HG03159 (cell line): ENCODE measurements around the gene PSMD14.

Experiments
- ATAC-seq: cut with Tn5 transposase; IDR thresholded peaks from one replicate; pipeline ENCODE4 v1.9.1; 2021; ENCODE audit warnings: mild to moderate bottlenecking, moderate library complexity; ENCODE audit not compliant: unreplicated experiment

PSMD14 gene

GRCh38 chr2:161418275-161418714 lies 110.1 kb downstream of the PSMD14 start:
- no peak for ATAC-seq

- ATAC-seq, result no peak
Measured at GRCh38 chr2:161418715-161419637, 110.8 kb downstream of the PSMD14 start.

DNA sequence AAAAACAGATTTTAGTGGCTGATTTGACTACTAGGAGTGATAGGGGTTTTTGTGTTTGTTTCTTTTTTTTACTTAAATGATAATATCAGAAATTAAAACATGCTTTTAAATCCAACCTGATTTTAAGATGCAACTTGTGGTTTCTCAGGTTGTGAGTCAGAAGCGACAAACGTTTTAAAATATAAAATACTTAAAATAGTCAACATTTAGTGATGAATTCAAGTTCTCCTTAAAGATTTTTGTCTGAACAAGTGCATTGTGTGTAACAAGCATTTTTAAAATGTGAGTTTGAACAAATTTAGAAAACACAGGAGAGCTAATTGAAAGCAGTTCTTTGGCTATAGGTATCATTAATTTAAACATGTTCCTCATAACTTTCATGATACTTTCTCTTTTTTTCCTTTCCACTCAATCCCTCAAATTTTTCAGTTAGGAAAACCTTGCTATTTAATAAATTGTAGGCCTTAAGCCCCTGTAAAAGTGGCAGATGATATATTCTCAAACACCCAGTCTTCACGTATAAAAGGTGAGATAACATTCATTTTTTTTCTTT lies 111.5 kb downstream of the PSMD14 start:
- ATAC-seq, result no peak

GRCh38 chr2:161420406-161421074 lies 112.3 kb downstream of the PSMD14 start:
- no peak for ATAC-seq

- ATAC-seq, result no peak
Measured at GRCh38 chr2:161421686-161422085, 113.5 kb downstream of the PSMD14 start.

DNA sequence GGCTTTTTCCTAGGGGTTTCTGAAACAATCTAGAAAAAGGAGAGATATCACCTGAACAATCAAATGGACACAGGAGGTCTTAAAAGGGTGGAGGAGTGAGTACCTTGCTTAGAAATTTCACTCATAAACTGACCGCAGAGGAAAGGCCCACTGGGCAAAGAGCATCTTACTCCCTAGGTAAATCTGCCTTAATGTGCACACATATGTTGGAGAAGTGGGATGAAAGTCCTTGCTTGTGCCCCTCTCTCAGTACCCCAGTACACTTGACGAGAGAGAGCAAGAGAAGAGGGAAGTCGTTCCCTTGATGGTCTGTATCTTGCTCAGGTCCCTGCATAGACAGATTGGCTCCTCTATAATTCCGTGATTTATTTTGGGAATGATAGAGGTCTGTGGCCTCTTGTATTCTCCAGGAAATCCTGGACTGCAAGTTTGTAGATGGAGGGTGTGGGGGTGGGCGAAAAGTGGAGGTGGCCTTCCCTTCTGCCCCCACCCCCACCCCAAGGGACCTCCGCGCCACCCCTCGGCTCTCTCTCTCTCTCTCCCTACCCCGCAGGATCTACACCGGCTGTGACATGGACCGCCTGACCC lies 114.7 kb downstream of the PSMD14 start:
- ATAC-seq, result no peak

DNA sequence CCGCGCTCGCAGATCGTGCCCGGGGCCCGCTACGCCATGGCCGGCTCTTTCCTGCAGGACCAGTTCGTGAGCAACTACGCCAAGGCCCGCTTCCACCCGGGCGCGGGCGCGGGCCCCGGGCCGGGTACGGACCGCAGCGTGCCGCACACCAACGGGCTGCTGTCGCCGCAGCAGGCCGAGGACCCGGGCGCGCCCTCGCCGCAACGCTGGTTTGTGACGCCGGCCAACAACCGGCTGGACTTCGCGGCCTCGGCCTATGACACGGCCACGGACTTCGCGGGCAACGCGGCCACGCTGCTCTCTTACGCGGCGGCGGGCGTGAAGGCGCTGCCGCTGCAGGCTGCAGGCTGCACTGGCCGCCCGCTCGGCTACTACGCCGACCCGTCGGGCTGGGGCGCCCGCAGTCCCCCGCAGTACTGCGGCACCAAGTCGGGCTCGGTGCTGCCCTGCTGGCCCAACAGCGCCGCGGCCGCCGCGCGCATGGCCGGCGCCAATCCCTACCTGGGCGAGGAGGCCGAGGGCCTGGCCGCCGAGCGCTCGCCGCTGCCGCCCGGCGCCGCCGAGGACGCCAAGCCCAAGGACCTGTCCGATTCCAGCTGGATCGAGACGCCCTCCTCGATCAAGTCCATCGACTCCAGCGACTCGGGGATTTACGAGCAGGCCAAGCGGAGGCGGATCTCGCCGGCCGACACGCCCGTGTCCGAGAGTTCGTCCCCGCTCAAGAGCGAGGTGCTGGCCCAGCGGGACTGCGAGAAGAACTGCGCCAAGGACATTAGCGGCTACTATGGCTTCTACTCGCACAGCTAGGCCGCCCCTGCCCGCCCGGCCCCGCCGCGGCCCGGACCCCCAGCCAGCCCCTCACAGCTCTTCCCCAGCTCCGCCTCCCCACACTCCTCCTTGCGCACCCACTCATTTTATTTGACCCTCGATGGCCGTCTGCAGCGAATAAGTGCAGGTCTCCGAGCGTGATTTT lies 115.5 kb downstream of the PSMD14 start:
- ATAC-seq, result no peak

GRCh38 chr2:161424394-161424769 lies 116.2 kb downstream of the PSMD14 start:
- no peak for ATAC-seq

DNA sequence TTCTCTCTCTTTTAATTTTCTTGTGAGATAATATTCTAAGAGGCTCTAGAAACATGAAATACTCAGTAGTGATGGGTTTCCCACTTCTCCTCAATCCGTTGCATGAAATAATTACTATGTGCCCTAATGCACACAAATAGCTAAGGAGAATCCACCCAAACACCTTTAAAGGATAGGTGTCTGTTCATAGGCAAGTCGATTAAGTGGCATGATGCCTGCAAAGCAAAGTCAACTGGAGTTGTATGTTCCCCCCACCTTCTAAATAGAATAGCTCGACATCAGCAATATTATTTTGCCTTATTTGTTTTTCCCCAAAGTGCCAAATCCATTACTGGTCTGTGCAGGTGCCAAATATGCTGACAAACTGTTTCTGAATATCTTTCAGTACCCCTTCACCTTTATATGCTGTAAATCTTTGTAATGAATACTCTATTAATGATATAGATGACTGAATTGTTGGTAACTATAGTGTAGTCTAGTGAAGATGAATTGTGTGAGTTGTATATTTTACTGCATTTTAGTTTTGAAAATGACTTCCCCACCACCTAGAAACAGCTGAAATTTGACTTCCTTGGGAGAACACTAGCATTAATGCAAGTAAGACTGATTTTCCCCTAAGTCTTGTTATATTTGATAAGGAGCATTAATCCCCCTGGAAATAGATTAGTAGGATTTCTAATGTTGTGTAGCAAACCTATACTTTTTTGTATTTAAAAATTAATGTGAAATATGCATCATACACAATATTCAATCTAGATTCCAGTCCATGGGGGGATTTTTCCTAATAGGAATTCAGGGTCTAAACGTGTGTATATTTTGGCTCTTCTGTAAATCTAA lies 116.9 kb downstream of the PSMD14 start:
- no peak for ATAC-seq

GRCh38 chr2:161425728-161426454 lies 117.7 kb downstream of the PSMD14 start:
- ATAC-seq, result no peak

DNA sequence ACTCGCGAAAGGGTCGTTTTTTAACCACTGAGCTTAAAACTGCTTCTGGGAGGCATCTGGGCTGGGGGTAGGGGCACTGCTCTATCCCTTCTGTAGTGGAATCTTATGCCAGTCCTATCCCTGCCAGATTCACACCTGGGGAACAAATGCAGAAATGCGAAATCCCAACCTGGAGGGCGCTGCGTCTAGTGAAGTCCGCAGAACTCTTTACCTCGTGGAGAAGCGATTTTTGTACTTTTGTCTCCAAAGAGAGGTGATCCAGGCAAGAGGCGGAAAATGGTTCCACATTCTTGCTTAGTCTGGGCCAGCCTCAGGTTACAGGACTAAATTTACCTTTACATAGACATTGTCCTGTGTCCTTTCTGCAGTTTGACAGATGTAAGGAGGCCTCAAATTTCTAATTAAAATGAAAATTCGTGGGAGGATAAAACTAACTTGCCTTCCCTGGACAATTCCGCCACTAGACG lies 118.3 kb downstream of the PSMD14 start:
- ATAC-seq, result no peak

GRCh38 chr2:161426922-161427663 lies 118.9 kb downstream of the PSMD14 start:
- ATAC-seq, result no peak

DNA sequence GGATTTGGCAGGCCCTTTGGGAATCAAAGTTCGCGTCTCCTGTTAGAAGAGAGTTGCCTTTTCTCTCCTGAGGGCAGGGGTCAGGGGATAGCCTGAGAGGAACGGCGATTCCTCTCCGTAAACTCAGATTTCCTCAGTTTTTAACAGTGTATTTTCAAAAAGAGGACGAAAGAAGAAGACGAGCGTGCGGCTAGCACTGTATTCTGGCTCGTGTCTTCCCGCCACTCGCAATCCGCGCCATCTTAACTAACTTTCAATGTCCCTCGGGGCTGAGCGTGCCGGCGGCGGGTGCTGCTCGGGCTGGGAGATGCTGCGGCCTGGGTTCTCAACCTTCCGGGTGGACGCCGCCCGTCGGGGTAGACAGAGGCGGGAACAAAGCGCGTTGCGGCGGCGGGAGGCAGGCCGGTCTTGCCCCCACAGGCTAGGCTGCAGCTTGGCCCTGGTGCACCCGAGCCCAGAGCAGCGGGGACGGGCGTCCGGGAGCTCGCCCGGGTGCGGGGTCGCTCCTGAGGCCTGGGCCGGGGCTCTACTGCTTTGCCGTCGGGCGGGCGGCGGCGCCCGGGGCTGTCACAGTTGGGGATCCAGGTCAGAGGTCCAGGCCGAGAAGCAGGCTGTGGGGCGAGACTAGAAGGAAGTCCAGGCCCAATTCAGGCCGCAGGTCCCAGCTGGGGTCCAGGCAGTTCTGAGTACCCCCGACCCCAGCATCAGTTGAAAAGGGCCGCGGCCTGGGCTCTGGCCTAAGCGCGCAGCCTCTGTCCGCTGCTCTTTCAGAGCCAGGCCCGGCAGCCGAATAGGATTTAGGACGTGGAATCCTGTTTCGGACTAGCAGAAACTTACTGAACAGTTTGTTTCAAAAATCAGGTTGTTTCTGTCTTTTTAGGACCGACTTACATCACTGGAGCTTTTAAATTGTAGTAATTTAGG lies 119.7 kb downstream of the PSMD14 start:
- ATAC-seq, result no peak

DNA sequence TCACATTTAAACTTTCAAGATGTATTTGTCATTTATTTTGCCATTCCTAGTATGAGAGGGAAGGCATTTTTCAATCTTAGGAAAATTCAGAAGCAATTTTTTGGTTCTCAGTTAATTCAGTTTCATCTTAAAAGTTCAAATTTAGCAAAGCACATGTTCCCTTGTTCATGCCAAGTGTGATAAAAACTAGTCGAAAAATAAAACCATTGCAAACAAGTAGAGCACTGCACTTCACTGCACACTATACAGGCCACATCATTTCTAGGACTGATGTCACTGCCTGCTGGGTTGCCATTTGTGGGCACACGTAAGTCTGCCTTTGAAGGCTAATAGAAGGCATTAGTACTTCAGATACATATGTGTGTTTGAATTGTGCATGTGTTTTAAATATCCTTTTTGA lies 122.2 kb downstream of the PSMD14 start:
- no peak for ATAC-seq

DNA sequence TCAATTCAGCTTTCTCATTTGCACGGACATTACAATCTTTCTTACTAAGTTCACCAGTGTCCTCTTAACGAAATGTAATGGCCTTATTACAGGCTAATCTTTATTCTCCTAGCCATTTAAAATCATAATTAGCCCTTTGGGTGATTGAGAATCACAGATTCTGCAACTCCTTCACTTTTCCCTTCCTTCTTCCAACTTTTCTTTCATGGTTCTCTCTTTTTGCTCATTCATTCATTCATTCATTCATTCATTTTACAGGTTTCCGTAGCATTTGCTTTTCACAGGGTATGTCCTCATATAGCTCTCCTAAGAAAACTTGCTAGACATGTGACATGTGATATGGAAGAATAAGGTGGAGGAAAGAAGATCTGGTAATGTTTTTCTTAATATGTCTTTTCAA lies 123.9 kb downstream of the PSMD14 start:
- no peak for ATAC-seq

GRCh38 chr2:161434118-161434517 lies 125.9 kb downstream of the PSMD14 start:
- ATAC-seq, result no peak

DNA sequence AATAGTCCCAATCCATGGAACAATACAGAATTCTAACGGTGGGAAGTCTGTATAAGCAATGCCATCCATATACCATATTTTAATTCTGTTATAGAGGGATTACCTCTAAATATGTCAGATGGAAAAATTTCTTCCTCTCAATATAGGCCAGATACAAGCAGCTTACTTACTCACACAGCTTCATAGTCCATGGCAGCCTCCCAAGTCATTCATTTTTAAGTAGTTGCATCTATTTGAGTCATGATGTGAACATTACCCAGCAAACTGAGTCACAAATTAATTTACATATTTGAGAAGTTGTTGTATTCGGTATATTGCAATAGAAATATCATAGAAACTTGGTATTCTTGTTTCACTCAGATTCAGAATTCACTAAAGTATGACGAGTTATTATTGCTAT lies 128.2 kb downstream of the PSMD14 start:
- no peak for ATAC-seq
